8988T (cell line): ENCODE measurements around the gene POMZP3.
"Not testable (repeated sequence)": the region's sequence is repeated elsewhere in the genome, so short reads cannot be mapped to it uniquely, and the experiment has no call there.

ENCODE experiments used
- DNase-seq: peaks from one replicate; pipeline ENCODE4 v3.0.0; 2011

POMZP3 gene

DNA sequence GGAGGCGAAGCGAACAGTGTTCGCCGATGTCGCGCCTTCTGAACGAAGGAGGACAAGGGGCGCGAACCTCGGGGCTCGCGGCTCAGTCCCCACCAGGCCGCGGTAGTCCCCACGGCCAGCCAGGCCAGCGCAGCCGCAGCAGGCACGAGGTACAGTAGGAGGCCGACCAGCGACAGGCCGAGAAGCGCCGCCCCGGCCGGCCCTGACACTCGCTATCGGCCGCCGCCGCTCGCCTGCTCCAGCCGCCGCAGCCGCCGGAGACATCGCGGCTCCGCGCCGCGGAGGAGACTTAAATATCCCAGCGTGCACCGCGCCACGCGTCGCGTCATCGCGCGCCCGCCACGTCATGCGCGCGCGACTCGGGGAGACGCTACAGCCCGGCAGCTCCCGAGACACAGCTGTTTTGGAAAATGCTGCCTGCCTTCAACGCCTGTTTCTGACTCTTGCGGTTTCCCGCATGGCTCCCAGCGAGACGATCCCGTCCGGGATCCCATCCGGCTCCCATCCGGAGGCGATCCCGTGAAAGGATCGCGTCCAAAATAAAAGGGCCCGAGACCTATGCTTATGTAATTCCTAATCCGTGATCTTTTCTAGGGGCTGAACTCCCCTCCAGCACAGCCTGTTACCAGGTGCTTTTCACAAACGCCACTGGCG lies at the start of gene POMZP3:
POMZP3 (minus strand) TSS at position 291 of the 654 bp plus-strand sequence. CDS start 1,215 bp downstream, outside the sequence.
- DNase-seq: not testable (repeated sequence)

DNA sequence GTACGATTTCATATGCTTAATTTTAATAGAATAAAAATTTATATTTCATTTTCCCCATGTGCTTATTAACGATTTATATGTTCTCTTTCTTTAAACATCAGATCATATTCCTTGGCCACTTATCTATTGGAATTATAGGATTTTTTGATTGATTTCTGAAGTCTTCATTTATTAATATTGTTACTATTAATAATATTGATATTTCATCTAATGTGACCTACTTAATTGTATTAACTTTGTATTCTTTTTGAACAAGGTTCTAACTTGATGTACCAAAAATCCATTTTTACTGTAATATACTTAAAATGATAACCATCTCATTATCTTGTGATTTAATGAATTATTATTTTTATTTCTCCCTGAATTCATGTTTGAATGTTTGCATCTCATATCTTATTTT lies 48.7 kb upstream of the POMZP3 start:
- DNase-seq: not testable (repeated sequence)

DNA sequence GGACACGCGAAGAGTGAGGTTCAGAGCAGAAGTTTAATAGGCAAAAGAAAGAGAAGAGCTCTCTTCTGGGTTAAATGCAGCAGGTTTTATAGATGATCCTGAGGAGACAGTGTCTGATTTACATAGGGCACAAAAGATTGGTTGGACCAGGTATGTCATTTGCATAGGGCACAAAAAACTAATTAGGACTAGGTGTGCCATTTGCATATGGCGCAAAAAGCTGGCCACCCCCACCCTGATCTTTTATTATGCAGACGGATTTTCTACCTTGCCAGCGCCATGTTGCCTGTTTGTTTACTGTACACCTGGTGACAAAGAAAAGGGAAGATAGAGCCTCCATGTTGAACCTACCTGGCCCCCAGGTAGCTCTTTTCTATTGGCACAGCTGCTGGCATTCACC lies 46.3 kb upstream of the POMZP3 start:
- not testable (repeated sequence) for DNase-seq

DNA sequence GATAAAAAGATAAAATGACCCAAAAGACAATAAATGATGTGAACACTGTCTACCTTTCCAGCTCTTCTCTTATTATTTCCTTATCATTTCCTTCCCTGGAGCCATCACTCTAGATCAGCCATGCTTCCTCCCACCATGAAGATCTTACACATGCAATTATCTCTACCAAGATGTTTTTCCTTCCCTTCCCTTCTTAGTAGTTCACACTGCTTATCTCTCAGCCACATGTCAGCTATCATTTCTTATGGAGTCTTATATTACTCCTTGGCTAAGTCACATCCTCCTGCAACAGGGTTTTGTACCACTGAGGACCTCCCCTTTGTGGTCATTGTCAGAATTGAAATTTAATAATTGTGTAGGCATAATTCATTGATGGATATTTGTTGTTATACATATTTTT lies 32.1 kb upstream of the POMZP3 start:
- not testable (repeated sequence) for DNase-seq

DNA sequence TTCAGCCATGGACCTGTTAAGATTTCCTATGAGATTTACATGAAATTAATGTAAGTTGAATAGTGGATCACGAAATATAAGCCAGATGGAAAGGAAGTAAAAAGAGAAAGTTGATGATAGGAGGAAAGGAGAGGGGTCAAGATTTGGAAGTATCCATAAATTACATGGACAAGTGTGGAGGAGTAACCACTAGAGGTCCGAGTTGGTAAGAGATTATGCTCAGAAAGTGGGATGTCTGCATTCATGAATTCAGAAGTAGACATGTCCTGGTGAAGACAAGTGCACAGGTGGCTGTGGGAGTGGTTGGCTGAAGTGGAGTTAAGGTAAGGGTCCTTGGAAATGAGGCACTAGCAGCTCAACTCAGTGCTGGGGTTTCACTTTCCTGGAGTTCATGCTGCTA lies 29.3 kb upstream of the POMZP3 start:
- DNase-seq: not testable (repeated sequence)

DNA sequence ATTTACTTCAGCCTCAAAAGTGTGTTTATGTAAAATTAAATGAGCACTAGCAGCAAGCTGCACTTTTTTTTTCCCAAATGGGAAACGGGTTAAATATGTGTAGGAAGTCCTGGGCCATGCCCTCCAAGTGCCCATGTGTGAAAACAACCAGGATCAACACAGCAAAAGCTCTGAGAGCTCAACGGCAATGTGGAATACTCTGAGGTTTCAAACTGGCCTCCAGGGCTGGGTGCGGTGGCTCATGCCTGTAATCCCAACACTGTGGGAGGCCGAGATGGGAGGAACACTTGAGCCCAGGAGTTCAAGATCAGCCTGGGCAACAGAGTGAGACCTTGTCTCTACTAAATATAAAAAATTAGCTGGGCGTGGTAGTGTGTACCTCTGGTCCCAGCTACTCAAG lies 15.5 kb upstream of the POMZP3 start:
- DNase-seq: not testable (repeated sequence)

DNA sequence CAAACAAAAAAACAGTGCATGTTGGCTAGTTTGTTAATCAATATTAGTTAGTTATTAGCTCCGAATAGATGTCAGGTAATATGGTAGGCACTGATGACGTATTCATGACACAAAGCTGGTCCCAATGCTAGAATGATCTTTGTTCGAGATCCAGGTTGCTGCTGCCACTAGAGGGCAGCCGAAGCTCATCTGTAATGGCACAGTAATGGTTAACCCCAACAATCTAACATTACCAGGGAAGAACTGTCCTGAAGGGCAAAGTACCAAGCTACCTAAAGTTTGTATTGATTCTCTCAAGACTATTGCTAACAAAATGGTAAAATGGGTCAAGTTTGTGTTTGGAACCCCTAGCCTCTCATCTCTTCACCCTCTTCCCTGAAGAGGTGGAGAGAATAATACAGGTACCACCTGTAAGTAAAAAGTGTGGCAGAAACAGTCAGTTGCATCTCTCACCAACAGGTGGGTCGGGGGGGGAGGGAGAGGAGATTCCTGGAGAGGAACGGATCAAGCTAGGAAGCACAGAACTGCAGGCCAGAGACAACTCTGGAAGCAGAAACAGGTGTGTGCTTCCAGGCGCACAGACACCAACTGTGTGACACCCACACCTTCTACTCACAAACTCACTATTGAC lies 10.1 kb upstream of the POMZP3 start:
- not testable (repeated sequence) for DNase-seq

DNA sequence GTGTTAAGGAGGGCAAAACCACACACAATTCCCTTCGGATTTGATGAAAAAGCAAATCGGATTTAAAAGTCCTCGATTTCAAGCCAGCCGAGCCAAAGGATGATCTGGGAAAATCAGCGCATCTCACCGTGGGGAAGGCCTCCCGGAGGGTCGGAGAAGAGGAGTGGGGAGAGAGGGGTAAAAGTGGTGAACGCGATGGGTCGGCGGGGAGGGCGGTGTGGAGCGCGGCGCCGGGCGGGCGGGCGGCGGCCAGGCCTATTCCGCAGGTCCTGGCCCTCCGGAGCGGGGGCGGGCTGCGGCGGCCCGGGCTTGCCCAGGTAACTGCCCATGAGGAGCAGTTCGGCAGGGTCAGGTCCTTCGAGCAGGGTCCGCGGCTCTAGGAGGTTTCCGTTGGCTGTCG lies 498 bp downstream of the POMZP3 start:
- DNase-seq: not testable (repeated sequence)

DNA sequence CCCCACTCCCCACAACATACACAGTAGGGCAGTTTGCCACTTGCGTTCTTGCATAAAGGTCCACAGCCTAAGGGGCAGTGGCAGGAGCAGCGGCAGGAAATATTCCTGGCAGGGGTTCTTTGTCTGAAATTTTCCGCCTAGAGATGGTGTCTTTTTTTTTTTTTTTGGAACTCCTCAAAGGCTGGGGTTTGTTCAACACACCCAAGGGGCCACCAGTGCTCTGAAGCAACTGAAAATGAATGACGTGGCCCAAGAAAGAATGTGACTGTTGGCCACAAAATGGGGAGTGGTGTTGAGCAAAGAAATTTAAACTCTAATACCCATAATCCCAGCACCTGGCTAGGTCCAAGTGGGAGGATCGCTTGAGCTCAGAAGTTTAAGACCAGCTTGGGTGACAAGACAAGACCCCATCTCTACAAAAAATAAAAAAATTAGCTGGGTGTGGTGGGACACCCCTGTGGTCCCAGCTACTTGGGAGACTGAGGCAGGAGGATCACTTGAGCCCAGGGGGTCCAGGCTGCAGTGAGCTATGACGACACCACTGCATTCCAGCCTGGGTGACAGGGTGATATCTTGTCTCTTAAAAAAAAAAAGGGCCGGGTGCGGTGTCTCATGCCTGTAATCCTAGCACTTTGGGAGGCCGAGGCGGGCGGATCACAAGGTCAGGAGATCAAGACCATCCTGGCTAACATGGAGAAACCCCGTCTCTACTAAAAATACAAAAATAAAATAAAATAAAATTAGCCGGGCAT lies 7.5 kb downstream of the POMZP3 start:
- DNase-seq: not testable (repeated sequence)

DNA sequence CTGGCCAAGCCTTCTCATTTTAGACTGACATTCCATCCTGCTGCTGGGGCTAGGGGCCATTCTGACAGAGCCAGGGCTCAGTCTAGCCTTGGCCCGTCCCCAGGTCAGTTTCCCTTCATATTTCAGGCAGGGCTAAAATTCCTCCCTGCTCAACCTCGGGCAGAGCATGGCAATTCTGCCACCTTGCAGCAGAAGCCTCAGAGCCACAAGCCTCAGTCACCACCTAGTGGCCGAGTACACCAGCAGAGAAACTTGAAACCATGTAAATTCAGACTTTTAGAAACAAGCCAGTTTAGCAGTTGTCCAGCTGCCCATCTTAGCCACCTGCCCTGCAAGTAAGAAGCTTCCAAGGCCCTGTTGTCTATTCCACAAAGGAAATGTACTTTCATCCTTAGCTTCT lies 13.3 kb downstream of the POMZP3 start:
- DNase-seq: not testable (repeated sequence)

DNA sequence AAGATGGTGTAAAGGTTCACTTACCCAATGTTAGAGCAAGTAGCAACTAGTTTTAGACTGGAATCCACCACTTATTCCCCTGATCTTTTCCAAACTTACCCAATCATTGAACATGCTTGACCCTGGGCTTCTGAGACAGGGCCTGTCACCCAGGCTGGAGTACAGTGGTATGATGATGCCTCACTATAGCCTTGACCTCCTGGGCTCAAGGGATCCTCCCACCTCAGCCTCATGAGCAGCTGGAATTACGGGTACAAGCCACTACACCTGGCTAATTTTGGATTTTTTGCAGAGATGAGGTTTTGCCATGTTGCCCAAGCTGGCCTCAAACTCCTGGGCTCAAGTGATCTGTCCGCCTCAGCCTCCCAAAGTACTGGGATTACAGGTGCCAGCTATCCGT lies 14.8 kb downstream of the POMZP3 start:
- not testable (repeated sequence) for DNase-seq

DNA sequence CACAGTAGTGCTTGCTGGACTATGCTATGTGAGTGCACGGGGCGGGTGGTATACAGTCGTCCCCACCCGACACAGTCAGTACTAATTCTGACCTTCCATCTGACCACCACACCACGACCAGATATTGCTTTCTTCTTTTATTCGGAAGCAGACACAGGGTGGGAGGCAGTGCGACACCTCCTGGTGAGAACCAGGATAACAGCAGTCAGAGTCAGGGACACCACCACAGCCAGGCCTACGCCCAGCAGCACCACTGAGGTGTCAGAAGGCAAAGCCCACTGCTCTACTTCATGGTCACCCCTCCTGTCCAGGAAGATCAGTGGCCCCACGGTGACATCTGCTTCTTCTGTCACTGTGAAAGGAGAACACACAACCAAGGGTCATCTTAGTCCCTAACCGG lies 17.2 kb downstream of the POMZP3 start:
- DNase-seq: not testable (repeated sequence)

DNA sequence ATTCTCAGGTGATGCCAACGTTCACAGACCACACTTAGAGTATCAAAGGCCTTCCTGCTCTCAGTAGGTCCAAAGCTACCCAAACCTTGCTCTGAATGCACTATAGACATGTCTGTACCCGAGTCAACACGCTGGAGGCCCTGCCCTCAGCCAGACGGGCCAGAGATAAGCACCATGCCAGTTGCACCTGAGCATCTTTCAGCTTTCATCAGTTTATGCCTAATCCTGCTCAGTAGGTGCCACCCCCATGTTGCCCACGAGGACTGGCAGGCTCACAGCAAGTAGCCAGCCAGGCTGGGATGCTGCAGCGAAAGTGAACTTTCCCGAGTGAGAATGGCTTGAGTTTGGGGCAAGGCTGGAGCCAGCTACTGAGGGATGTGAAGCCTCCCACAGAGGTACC lies 18.6 kb downstream of the POMZP3 start:
- DNase-seq: not testable (repeated sequence)

DNA sequence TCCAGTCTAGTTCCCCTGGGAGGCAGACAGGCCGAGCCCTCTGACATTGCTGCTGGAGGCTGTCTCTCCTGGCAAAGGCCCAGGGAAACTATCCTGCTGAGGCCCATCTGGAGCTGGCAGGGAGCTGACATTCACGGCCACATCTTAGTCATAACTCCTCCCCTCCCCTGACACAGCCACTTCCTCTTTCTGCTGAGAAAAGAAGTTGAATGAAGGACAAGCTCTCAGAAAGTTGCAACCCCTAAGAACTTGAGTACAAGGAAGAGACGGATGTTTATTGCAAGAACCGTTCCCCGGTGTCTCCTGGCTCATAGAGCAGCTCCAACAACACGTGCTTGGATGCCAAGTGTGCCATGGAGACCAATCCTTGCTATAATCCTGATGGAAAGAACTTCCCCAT lies 21.1 kb downstream of the POMZP3 start:
- not testable (repeated sequence) for DNase-seq

DNA sequence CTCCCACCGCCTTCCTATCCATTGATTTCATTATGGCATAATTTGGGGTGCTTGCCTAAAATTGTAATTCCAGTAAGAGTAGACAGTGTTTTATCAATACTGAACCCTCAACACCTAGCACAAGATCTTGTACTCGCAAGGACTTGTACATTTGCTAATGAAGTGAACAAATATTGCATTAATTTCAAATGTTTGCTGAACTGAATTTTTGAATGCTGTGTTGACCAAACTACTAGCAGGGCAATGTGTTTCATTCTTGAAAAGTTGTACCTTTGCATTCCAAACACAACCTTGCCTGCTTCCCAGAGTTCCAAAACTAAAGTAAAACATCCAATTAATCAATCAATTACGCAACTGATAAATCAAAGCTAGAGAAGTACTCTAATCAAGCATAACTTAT lies 26.4 kb downstream of the POMZP3 start:
- DNase-seq: not testable (repeated sequence)

DNA sequence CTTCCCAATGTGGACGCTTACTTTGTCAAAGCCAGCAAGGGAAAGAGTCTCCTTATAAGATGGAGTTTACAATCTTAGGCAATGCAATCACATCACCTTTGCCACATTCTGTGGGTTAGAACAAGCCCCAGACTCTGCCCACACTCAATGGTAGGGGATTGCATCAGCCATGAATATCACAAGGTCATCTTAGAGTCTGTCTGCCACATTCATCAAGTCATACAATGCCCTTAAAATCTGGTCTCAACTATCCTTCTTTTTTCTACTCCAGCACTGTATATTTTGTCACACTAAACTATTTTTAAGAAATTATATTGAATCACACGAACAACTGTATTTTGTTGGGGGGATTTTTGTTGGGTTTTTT lies 27.0 kb downstream of the POMZP3 start:
- not testable (repeated sequence) for DNase-seq

DNA sequence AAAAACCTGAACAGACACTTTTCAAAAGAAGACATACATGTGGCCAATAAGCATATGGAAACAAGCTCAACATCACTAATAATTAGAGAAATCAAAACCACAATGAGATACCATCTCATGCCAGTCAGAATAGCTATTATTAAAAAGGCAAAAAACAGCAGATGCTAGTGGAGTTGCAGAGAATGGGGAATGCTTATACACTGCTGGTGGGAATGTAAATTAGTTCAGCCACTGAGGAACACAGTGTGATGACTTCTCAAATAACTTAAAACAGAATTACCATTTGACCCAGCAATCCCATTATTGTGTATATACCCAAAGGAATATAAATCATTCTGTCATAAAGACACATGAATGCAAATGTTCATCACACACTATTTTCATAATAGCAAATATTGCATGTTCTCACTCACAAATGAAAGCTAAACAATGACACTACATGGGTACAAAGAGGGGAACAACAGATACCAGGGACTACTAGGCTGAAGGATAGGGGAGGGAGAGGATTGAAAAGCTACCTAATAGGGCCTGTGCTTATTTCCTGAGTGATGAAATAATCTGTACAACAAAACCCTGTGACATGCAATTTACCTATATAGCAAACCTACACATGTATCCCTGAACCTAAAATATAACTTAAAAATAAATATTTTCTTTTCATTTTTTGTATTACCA lies 28.4 kb downstream of the POMZP3 start:
- DNase-seq: not testable (repeated sequence)

DNA sequence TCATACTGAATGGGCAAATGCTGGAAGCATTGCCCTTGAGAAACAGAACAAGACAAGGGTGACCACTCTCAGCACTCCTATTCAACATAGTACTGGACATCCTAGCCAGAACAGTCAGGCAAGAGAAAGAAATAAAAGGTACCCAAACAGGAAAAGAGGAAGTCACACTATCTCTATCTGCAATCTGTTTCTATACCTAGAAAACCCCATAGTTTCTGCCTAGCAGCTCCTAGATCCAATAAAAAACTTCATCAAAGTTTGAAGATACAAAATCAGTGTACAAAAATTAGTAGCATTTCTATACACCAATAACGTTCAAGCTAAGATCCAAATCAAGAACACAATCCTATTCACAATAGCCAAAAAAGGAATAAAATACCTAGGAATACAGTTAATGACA lies 29.8 kb downstream of the POMZP3 start:
- DNase-seq: not testable (repeated sequence)

DNA sequence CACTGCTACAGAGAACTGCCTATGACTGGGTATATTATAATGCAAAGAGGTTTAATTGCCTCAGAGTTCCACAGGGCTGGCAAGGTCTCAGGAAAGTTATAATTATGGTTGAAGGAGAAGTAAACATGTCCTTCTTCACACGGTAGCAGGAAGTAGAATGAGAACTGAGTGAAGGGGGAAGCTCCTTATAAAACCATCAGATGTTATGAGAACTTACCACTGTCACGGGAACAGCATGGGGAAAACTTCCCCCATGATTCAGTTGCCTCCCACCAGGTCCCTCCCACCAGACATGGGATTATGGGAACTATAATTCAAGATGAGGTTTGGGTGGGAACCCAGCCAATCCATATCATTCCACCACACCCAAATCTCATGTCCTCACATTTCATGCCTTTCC lies 34.4 kb downstream of the POMZP3 start:
- not testable (repeated sequence) for DNase-seq

DNA sequence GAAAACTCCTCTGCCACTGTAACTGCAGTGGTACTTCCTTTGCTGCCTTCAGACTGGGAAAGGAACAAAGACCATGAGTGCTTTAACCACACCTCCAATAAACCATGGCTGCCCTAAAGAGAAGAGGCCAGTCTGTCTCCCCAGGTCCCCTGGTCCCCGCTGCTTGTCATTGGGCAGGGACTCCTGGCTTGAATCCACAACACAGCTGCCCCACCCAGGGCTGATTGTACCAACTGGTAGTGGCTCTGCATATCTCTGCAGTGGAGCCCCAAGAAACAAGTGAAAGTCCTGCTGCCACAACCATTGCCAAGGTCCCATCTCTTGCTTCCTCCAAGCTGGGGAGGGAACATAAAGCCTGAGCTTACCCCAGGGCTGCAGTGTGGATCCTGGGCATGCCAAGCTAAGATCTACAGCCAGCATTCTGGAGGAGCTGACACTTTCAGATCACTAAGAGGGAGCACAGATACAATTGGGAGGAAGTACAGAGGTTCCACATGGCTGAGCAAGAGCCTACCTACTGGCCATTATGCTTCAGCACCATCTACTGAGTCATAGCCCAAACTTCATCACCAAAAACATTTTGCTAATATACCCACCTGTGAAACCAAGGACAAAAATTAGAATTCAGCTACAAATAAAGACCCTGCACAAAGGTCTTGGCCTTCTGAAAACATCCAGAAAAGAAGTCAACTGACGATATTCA lies 35.3 kb downstream of the POMZP3 start:
- DNase-seq: not testable (repeated sequence)

DNA sequence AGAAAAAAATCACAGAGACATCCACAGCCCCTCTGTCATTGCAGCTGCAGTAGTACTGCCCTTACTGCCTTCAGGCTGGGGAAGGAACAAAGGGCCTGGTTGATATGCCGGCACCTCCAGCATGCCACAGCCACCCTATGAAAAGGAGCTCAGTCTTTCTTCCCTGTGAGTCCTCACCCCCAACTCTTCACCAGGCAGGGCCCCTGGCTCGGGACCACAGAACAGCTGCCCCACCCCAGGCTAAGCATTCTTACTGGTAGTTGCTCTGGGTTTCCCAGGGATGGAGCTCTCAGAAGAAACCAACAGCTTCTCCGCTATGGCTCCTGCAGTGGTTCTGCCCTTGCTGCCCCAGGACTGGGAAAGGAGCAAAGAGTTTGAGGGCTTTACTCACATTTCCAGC lies 36.0 kb downstream of the POMZP3 start:
- DNase-seq: not testable (repeated sequence)

DNA sequence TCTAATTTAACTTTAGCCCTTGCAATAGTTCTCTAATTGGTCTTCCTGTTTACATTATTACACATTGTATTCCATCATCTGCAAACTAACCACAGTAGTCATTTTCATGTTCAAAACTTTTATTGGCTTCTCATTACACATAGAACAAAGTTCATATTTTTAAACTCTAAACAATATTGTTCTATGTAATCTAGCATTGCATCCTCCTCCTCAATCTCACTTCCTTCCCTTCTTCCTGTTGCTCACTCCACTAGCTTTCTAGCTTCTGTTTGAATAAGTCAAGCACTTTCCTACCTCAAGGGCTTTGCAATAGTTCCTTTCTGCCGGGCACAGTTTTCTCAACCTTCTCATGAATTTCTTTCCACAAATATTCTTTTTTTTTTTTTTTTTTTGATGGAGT lies 38.5 kb downstream of the POMZP3 start:
- not testable (repeated sequence) for DNase-seq
